NCI-H1048 (cell line): ENCODE data around the gene RAMP3.
"Not testable (repeated sequence)": the region's sequence is repeated elsewhere in the genome, so short reads cannot be mapped to it uniquely, and the experiment has no call there.

Experiments
- DNase-seq: peaks from one replicate; lab custom pipeline; 2025; lab: John Stamatoyannopoulos, UW

Gene RAMP3

DNA sequence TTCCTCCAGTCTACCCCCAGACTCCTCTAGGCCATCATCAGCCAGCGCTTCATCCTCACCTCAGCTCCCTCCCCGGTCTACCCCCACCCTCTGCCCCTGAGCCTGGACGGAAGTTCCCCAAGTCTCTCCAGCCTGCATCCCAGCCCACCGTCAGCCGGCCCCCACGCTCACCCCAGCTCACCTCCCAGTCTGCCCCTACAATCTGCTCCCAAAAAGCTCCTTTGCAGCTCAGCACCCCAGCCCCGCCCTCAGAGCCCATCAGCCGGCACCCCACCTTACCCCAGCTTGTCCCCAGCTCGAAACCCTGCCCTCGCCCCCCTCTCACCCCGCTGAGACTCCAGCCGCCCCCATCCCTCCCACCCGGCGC is 322 bp upstream of the RAMP3 start:
- no peak for DNase-seq

DNA sequence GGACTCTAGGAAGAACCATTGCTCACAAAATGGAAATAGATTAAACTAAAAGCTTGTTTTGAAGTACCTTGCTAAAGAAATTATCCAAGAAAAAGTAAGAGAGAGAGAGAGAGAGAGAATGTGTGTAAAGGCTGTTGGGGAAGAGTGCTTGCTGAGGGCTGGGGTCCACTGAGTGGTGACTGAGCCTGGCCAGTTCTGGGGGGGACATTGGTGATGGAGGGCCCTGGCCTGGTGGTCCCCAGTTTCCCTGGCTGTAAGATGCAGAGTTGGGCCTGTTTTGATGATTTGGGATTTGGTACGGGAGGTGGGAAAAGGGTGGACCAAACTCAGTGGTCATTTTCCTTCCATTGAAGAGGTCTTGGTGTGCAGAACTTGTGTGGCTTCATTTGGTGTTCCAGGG is 880 bp downstream of the RAMP3 start:
- DNase-seq, result no peak

DNA sequence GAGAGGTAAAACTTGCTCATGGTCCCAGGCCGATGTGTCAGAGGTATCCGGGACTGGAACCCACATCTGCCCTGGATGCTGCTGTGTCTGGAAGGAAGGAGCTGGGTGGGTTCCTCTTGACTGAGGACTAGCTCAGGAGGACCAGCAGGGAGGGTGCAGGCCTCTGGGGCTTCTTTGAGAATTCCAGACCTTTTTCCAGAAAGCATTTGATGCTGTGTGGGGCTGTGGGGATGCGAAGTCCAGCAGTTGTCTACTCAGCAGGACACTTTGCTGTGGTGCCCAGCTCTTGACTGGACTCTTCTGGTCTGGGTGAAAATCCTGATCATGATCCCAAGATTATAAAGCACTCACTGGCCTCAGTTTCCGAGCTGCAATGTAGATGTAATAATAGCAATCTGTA is 1.7 kb downstream of the RAMP3 start:
- DNase-seq, result no peak

DNA sequence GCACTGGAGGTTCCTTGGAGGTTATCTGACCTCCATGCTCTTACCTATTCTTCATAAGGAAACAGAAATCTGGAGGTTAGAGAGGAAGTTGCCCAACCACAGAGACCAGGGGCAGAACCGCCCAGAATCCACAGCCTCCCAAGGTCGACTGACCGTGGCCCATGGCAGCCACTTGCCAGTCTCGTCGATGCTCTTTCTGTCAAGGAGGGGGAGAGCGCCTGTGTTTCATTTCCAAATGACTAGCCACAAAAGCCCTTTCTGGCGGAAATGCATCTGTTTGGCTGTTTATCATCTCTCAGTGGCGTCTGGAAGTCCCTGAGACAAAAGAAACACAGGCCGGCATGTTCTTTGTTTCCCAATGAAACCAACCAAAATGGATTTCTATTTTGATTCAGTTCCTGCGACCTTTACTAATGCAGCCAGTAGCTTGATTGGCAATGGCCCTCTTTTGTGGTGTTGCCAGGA is 2.9 kb downstream of the RAMP3 start:
- DNase-seq, result no peak

DNA sequence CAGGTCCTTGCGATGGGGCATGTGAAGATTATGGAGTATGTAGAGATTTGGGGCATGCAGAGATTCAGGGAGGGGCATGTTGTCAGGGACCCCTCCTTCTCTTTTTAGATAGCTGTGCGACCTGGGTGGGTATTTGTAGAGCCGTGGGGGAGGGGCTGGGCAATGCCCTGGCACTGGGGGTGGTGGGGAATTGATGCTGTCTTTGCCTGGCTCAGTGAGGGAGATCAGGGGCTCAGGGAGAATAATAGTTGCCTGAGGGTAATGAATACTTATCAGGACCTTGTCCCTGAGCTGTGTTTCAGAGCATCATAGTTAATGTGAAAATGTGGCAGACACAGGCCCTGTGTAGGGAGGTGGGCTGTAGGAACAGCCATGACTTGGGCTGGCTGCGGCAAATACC is 3.5 kb downstream of the RAMP3 start:
- DNase-seq, result no peak

DNA sequence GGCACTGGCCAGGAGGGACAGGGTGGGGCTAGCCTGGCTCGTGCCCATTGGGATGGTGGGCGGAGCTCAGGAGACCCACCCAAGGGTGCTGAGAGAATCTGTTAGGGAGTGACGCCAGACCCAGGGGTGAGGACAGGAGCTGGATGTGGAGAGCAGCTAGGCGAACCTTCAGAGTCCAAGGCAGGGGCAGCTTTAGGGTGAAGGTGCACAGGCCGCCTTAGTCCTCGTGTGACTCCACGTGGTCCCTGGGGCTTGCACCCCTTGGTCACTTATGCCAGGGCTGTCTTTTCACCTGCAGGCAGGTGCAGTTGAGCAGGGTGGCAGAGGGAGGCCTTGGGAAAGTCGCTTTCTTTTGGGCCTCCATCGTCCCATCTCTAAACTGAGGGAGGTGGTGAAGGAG is 4.3 kb downstream of the RAMP3 start:
- no peak for DNase-seq

DNA sequence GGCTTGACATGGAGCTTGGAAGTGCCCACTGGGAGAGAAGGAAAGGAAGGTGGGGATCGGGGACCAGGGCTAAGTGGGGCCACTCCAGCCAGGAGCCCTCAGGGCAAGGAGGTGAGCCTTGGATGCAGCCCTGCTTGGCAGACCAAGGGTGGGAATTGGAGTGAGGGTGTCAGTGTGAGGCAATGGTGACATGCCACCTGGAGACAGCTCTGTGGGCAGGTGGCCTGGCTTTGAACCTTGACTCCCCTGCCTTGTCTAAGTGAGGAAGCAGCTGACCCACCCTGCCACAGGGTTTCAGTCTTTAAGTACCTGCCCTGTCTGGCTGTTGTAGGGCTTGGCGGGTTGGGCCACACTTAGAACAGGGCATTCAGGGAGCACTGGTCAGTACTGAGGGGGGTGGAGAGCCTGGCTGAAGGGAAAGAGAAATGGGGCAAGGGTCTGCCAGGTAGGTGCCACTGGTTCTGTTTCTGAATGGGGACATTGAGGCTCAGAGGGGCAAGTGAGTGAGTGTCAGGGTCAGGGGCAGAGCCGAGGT is 4.8 kb downstream of the RAMP3 start:
- DNase-seq, result no peak

DNA sequence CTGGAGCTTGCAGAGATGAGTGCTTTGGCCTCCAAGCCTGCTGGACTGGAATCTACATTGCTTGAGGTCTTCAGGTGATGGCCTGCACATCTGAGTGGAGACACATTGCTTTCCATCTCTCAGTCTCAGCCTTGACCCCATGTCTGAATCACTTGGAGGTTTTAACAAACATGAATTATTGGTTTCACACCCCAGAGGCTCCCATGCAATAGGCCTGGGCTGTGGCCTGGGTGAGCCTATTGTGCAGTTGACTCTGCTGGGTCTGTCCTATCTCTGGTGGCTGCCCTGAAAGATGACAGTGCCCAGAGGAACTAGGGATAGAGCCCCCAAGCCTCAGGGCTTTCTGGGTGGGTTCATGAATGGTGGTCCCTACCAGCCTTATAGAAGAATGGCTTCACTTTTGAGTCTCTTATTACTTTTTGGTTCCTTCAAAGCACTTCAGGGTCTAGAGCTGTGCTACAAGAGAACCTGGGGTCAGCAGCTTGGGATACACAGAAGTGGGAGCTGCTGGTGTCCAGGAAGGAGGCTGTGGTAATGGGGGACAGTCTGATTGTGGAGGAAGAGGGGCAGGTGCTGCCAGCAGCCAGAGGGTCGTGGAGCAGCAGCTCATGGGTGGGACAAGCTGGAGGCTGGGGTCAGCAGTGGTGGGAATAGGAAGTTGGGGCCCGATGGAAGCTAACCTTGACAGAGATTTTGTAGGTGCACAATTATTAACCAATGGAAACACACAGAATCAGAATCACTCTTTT is 5.5 kb downstream of the RAMP3 start:
- DNase-seq, result no peak

DNA sequence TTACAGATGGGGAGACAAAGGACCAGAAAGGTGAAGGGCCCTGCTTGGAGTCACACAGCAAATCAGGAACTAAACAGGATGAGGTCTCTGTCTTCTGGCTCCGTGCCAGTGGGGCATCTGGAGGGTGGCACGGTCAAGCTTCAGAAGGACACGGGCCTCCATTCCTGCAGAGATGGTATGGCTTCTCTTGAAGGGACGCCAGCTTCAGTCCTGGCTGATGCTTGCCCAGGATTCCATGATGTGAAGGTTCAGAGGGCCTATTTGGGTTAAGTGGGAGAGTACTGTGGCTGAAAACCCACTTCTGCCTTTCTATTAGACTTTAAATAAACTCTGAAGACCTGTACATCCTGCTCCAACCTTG is 6.1 kb downstream of the RAMP3 start:
- no peak for DNase-seq

DNA sequence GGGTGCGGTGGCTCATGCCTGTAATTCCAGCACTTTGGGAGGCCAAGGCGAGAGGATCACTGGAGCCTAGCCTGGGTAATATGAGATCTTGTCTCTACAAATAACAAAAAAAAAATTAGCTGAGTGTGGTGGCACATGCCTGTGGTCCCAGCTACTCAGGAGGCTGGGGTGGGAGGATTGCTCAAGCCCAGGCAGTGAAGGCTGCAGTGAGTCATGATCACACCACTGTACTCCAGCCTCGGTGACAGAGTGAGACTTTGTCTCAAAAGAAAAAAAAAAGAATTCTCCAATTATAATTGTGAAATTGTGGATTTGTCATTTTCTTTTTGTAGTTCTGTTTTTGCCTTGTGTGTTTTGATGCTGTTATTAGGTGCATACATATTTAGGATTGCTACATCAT is 6.7 kb downstream of the RAMP3 start:
- DNase-seq, result not testable (repeated sequence)

DNA sequence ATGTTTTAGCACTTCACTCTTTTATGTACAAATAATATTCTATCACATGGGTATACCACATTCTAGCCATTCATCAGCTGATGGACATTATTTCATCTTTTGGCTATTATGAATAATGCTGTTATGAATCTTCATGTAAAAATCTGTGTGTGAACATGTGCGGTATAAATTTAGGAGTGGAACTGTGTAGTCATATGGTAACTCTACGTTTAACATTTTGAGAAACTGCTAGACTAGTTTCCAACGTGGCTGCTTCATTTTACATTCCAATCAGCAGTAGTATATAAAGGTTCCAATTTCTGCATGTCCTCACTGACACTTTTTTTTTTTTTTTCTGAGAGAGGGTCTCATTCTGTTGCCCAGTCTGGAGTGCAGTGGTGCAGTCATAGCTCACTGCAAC is 8.3 kb downstream of the RAMP3 start:
- DNase-seq, result no peak

DNA sequence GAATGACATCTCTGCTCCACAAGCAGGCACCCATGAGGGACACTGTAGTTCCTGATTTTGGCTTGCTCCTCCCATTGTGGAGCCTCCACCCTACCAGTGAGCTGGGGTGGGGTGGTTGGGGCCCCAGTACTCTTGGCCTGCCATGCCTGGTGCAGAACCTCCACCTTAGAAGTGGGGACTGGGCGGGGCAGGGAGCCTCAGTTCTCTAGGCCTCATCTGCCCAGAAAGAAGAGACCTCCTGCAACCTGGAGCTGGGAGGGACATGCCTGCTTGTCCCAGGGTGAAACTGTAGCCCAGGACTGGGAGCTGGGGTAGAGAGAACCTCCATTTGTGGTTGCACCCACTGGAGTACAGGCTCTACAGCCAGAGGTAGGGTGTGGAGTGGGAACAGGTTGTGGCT is 14.4 kb downstream of the RAMP3 start:
- no peak for DNase-seq

DNA sequence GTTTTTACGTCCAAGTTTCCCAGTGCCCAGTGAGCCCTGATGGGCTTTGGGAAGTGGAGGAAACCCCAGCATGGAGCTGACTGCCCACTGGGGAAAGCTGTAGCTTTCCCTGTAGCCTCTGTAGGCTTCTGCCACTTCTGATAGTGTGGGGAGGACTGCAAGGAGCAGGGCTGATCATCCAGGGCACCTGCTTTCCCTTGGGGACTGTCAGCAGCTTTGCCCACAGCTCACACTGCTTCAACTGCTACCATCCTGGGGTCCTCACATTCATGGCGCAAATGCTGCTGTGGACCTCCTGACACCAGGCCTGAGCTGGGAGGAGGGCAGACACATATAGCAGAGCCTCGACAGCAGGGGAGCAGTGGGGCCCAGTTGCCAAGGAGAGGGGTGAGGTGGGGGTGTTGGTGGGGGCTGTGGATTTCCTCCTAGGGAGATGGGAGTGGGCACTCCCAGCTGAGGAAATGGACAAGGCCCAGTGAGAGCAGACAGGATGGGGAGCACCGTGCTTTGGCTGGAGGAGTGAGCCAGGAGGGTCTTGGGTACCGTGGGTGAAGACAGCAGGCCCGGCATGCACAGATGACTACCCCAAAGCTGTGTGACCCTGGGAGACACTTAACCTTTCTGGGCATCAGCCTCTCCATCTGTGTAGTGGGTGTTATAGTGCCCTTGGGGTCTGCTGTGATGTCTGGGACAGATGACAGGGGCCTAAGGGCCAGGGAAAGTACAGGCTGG is 16.2 kb downstream of the RAMP3 start:
- DNase-seq, result no peak

DNA sequence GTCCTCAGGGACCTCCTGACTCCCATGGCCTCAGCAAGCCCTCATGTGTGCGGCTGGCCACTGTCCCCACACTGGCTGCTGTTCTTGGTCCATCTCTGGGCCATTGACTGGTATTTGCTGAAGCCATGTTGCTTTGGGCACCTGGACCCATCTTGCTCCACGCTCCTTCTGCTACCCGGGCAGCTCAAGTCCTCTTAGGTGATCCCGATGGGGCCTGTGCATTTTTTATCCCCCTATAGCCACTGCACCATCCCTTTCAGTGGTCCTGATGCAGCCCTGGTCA is 16.7 kb downstream of the RAMP3 start:
- no peak for DNase-seq

DNA sequence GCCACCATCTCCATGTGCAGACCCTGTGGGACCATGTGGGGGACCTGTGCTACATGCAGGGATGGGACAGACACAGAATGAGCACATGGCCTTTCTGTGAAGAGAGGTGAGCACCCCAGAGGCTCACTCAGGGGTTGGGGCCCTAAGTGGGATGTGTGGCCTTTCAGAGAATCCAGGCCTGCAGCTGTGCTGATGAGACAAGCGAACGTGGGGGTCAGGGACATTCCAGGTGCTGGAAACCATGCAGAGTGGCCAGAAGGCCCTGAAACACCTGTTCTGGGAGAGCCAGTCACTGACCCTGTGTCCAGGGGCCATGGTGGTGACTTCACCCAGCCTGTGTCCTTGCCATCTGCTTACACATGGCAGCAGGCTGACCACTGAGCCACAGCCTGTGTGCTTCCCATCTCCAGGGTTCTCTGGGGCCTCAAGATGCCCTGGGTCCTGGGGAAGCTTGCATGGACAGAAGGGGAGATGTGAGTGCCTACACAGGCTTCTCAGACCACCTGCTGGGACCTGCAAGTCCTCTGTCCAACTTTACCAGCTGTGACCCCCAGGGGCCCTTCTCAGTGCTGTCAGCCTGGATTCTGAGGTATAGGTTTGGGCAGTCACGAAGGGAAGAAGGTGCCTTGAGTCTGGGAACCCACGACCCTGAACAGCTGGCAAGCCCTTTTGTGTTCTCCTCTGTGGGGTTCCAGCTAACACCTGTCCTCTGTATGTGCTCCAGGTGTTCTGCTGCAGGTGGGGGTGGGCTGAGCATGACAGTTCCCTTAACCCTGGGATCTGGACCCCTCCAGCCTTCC is 17.6 kb downstream of the RAMP3 start:
- no peak for DNase-seq

DNA sequence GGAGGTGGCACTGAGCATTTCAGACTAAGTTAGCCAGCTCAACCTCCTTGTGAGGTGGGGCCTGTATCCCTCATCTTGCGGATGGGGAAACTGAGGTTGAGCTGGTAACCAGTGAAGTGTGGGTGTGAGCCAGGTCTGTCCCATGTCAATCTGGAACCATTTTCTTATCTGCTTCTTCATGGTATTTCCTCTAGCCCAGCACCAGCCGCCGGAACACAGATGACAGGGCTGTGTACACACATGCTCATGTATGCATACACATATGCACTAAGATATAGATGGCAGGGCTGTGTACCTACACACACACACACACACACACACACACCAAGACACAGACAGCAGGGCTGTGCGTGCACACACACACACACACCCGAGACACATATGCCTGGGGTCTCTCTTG is 18.5 kb downstream of the RAMP3 start:
- DNase-seq, result no peak

DNA sequence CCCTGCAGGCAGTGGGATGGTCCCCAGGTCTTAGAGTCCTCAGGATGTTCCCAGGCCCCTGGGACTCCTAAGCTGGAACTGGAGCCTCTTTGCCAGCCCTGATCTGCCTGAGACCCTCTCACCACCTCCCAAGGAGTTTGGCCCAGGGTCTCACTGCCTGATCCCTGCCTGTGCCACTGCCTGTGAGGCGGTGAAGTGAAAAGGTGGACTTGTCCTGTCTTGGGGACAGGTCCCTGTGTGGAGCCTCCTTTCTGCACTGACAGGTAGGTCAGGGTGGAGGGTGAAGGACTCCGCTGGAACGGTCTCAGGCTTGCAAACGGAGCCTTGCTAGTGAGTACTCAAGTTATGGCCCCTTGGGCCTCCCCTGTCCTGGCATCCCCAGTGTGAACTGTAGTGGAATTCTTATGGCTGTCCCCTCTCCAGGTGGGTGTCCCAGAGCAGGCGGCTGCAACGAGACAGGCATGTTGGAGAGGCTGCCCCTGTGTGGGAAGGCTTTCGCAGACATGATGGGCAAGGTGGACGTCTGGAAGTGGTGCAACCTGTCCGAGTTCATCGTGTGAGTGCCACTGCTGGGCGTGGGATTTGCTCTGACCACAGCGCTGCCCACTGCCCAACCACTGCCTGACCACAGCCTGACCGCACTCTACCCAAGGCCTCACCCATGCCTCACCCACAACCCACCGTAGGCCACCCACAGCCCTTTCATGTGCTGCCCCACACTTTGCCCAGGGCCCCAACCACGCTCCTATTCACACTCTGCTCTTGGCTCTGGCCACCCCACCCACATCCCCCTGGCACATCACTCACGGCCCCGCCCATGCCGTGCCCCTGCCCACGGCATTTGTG is 19.5 kb downstream of the RAMP3 start:
- DNase-seq, result no peak

DNA sequence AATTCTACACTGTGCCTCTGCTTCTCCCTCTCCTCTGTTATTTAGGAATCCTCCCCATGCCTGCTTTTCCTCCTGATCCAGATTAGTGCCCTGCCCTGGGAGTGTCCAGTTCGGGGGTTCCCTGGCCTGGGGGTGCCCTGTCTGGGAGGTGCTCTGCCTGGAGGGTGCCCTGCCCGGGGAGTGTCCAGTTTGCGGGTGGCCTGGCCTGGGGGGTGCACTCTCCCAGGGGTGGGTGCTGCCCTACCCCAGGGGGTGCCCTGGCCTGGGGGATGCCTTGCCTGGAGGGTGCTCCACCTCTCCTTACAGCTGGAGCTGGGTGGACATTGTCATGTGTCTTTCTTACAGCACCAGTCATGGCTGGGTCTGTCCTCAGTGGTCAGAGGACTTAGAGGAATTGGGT is 20.2 kb downstream of the RAMP3 start:
- no peak for DNase-seq

DNA sequence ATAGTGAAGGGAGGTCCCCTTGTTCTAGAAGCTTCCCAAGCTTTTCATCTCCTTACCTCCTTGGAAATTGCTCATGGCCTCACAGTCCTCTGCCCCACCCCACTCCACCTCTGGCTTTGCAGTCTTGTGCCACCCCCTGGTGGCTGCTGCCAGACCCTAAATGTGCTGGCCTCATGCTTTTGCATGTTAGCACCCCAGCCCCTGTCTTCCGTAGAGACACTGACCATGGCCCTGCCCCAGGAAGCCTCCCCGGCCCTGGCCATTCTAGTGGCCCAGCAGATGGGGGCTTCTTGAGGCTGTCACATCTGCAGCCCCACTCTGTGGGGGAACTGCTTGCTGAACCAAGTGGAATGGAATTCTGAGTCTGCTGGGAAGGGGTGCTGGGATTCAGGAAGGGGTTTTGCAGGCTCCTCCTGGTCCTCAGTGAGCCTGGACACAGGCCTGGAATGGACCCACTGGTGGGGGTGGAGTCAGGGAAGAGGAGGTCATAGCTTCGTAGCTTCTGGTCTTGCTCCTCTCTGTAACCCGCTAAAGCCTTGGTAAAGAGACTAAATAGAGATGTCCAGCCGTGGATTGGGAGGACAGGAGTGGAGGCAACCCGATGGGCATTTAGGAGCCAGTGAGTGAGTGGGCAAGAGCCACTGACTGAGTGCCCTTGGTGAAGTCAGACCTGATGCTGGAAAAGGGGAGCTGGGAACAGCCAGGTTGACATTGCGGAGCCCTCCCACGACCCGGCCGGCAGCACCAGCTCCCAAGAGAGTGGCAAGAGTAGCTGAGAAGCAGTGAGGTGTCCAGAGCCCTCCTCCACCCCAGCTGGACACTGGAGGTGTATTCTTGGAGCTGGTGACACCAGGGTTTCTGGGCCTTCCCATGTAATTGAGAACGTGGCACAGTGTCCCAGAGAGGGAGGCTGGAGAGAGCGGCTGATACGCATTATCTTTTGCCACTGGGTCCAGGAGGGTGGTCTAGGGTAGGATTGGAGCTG is 20.9 kb downstream of the RAMP3 start:
- DNase-seq, result no peak

DNA sequence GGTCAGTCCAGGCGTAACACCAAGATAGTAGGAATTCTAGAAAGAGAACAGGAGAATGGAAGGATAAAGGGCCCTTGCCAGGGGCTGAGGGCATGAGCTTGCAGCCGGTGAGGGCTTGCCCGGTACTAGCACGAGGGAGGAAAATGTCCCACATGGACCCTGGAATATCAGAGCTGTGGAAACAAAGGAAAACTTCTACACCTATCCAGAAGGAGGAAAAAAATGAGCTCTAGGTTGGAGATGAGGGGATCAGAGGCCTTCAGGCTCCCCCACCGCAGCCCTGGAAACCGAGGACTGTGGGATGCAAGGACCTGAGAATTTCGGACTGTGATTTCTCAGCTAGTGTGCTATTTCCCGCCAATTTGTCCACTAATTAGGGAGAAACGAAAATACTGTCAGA is 22.1 kb downstream of the RAMP3 start:
- no peak for DNase-seq
